Peyer's patch (tissue), 4 donors: ENCODE data around the gene NAT14.

Source experiments
- CTCF ChIP-seq, 6 experiments: fragments of 450-650 bp in 4 of 6; fragments of 200-600 bp in 2 of 6; sonication (generic) in 1 of 6; IDR thresholded peaks; one replicate each; pipeline ENCODE4 v1.5.1; 2017 to 2019; ENCODE audit warnings: antibody characterized with exemption in 6 of 6, mild to moderate bottlenecking in 3 of 6, moderate library complexity in 1 of 6
- POLR2A ChIP-seq, 2 donors: fragments of 450-650 bp; IDR thresholded peaks; one replicate each; pipeline ENCODE4 v1.5.1; 2017; ENCODE audit warnings: antibody characterized with exemption in 2 of 2, mild to moderate bottlenecking in 2 of 2, moderate library complexity in 2 of 2

DNA sequence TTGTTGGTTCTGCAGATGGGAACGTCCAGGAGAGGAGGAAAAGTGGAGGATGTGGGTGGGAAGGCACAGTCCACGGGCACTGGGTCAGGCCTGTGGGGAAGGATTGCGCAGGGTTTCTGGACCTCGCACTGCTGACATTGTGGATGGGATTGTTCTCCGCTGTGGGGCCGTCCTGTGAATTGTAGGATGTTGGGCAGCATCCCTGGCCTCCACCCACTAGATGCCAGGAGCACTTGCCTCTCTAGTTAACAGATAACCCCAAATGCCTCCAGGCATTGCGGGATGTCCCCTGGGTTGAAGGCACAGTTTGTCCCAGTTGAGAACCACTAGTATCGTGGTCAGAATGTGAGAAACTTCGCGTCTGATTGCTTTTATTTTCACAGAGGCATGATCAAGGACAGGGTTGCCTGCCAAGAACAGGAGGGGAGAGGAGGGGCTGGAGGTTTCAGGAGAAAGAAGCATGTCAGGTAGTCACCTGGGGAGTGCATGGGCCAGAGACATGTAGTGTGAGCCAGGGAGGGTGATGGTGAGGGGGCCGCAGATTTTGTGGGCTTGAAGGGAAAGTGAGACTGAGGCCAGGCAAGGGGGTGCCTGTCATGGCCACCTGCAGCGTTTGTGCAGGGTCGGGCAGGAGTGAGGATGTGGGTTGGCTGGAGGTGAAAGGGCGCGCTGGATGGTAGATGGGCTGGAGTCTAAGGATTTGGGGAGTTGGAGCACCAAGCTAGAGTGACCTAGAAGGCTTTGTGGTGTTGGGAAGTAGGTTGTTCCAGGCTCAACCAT is 5.3 kb upstream of the NAT14 start:
- TF ChIP-seq CTCF (IDR thresholded peaks at IDR 0.05) (no peak), POLR2A (IDR thresholded peaks at IDR 0.05) (no peak)
